ENCODE data around the gene RASSF3.

GRCh38 chr12:64603183-64603841 lies 7.0 kb upstream of the RASSF3 start:
- TF ChIP-seq CTCF (IDR thresholded peaks at IDR 0.05) (no peak), POLR2A (IDR thresholded peaks at IDR 0.05) (no peak)
